GM18505 (cell line): ENCODE results near the gene SHROOM2.

Experiments
- ATAC-seq: cut with Tn5 transposase; IDR thresholded peaks from one replicate; pipeline ENCODE4 v1.9.1; 2021; ENCODE audit not compliant: unreplicated experiment
- POLR2A ChIP-seq: IDR thresholded peaks from 4 replicates; pipeline ENCODE4 v1.6.1; 2011; ENCODE audit warnings: borderline replicate concordance; ENCODE audit not compliant: insufficient read depth, insufficient read length; ENCODE audit errors: extremely low read depth

SHROOM2 gene, protein sequence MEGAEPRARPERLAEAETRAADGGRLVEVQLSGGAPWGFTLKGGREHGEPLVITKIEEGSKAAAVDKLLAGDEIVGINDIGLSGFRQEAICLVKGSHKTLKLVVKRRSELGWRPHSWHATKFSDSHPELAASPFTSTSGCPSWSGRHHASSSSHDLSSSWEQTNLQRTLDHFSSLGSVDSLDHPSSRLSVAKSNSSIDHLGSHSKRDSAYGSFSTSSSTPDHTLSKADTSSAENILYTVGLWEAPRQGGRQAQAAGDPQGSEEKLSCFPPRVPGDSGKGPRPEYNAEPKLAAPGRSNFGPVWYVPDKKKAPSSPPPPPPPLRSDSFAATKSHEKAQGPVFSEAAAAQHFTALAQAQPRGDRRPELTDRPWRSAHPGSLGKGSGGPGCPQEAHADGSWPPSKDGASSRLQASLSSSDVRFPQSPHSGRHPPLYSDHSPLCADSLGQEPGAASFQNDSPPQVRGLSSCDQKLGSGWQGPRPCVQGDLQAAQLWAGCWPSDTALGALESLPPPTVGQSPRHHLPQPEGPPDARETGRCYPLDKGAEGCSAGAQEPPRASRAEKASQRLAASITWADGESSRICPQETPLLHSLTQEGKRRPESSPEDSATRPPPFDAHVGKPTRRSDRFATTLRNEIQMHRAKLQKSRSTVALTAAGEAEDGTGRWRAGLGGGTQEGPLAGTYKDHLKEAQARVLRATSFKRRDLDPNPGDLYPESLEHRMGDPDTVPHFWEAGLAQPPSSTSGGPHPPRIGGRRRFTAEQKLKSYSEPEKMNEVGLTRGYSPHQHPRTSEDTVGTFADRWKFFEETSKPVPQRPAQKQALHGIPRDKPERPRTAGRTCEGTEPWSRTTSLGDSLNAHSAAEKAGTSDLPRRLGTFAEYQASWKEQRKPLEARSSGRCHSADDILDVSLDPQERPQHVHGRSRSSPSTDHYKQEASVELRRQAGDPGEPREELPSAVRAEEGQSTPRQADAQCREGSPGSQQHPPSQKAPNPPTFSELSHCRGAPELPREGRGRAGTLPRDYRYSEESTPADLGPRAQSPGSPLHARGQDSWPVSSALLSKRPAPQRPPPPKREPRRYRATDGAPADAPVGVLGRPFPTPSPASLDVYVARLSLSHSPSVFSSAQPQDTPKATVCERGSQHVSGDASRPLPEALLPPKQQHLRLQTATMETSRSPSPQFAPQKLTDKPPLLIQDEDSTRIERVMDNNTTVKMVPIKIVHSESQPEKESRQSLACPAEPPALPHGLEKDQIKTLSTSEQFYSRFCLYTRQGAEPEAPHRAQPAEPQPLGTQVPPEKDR (N-terminal part only)

DNA sequence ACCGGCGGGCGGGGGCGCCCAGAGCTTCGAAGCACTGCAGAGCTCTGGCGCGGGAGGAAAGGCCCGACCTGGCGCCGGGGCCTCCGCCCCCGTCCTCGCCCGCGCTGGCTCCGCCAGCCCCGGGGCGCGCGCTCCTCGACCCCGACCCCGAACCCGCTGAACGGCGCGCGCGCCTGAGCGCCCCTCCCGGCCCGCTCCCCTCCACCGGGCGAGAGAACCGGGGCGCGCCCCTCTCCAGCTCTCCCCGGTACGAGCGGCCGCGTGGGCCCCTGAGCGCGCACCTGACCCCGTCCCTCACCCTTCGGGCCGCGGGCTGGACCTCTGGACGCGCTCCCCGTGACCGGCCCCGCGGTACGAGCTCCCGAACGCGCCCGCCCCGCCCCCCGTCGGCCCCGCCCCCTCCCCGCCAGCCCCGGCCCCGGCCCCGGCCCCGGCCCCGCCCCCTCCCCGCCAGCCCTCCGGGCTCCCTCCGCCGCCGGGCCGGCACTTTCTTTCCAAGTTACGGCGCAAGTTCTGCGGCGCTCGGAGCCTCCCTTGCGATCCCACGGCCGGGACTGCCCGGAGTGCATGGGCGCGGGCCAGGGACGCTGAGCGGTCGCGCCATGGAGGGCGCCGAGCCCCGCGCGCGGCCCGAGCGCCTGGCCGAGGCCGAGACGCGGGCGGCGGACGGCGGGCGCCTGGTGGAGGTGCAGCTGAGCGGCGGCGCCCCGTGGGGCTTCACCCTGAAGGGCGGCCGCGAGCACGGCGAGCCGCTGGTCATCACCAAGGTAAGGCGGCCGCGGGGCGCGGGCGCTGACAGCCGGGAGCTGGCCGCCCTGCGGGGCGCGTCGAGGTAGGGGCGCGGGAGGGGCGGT, at the start of gene SHROOM2:
Gene SHROOM2, plus strand, starts transcription at position 486 of the 854 bp plus-strand sequence. Its CDS starts 117 bp downstream, at position 603.
- no peak for ATAC-seq
- no peak for TF ChIP-seq POLR2A

DNA sequence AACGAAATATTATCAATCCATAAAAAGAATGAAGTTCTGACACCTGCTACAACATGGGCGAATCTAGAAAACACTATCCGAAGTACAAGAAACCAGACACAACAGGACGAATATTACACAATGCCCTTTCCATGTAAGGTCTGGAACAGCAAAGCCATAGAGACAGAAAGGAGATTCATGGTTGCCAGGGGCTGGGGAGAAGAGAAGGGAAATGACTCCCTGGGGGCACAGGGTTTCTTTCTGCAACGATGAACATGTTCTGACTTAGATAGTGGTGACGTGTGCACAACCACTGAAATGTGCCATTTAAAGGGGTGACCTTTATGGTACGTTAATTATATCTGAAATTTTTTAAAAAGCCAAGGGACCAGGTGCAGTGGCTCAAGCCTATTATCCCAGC, 48.9 kb upstream of the SHROOM2 start:
- TF ChIP-seq POLR2A: no peak
- no peak for ATAC-seq

DNA sequence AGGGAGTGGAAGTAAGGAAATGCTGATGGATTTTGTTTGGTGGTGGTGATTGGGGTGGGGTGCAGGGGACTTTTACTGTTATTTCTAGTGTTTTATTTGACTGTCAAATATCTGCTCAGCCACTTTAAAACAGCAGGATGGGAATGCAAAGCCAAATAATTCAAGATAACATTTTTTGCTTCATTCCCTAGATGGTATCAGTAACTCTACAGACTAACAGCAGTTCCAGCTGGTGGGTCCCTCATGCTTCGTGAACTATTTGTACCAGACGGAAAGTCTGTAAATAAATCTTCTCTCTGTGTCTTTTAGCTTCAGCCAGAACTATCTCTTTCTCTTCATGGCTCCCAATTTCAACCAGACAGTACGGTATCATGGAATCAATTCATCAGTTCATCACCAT, 48.1 kb upstream of the SHROOM2 start:
- ATAC-seq: no peak
- no peak for TF ChIP-seq POLR2A

DNA sequence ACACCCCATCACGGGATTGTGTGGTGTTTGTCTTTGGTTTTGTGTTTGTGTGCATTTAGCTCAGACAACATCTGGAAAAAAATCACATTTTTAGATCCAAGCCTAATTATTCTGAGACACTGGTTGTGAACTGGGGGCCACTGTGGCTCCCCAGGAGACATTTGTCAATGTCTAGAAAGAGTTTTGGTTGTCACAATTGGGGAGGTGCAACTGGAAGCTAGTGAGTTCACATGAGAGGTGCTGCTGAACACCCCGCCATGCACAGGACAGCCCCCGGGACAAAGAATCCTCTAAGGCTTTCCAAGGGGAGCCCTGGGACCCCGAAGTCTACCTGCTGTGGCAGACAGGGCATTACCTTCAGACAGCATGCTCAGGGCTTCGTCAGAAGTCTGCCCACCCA, 47.1 kb upstream of the SHROOM2 start:
- no peak for ATAC-seq
- no peak for TF ChIP-seq POLR2A

DNA sequence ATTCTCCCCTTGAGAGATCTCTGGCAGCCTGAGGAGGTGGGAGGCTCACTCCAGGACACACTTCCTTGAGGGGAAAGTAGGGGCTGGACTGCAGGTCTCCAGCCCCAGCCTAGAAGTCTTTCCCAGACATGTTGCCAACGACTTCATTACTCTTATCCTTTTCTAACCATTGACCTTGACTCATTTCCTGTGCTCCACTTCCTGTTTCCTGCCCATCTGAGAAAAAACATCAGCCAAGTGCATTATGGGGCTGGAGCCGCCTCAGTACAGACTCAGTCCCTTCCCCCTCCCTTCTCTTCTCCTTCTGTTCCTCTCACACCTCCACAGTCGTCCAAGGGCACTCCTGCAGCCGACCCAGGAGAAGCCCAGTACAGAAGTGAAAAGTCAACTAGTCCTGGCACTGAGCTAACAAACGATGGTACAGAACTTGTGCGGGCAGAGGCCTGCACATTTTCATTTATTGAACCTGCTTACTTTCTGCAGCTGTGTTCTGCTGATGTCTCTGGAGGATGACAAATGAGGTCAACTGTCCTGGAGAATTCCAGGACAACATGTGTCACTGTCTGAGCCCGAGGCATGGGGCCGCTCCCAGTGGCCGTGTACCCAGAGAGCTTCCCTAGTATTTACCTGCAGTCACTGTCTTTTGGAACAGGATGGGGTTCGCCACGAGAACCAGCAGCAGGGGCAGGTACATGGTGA, 40.7 kb upstream of the SHROOM2 start:
- TF ChIP-seq POLR2A: no peak
- no peak for ATAC-seq

DNA sequence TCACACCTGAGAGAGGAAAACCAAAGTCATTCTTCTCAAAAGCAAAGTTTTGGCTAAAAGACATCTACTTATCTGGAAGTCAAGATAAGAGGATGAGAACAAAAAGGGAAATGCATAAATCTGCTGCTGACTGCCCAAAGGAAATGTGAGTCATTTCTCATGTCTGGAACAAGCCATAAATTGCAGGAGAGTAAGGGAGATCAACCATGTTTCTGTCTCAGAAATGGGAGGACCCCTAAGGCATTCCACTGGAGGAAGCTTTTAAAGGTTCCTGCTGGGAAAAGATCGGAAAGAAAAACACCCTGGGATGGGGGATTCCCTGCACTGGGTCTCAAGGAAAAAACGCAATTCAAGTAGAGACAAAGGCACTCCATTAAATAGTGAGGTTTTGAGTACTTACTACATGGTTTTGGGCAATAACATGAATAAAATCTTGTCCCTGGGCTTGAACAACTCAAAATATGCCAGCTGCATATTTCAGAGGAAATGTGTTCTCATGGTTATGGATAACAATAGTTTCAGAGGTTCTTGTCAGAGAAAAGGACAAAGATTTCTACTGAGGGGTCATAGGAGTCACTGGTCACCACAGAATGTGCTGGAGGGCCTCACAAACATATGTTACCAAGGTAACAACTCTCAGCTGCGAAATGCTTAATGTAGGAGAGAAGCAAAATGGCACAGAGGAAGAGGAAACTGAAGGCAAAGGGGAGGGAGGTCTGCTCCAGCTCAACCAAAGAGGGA, 39.9 kb upstream of the SHROOM2 start:
- no peak for ATAC-seq
- TF ChIP-seq POLR2A: no peak

DNA sequence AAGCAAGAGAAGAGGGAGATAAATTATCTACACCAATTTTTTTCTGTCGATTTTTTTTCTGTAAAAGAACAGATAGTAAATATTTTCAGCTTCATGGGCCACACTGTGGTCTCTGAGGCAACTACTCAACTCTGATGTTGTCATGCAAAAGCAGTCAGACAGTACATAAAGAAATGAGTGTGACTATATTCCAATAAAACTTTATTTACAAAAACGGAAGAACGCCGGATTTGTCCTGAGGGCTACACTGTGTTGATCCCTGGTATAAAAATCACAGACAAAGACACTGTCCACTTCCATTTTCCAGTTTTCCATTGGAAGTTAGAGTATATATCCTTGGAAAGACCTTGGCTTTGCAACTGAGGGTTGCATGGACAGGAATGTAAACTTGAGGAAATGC, 38.6 kb upstream of the SHROOM2 start:
- no peak for TF ChIP-seq POLR2A
- no peak for ATAC-seq

DNA sequence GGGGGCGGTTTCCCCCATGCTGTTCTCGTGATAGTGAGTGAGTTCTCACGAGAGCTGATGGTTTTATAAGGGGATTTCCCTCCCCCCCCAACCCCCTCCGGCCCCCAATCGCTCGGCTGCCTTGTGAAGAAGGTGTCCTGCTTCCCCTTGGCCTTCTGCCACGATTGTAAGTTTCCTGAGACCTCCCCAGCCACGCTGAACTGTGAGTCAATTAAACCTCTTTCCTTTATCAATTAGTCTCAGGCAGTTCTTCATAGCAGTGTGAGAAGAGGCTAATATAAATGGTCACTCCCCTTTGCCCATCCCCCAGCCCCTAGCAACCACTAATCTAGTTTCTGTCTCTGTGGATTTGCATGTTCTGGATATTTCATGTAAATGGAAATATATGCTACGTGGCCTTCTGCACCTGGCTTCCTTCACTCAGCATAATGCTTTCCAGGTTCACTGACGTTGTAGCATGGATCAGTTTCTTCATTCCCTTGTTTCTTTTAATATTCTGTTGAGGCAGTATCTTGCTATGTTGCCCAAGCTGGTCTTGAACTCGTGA, 37.0 kb upstream of the SHROOM2 start:
- no peak for ATAC-seq
- no peak for TF ChIP-seq POLR2A

DNA sequence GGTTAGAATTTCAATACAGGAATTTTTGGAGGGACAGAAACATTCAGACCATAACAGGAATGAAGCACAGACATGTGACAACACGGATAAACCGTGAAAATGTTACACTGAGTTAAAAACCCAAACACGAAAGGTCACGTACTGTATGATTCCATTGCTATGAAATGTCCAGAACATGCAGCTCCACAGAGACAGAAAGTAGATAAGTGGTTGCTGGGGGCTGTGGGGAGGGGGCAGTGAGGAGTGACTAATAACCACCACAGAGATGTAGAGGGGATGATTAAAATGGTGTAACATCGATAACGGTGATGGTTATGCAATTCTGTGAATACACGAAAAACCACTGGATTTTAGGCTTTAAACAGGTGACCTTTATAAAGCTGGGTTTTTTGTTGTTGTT, 28.9 kb upstream of the SHROOM2 start:
- no peak for ATAC-seq
- TF ChIP-seq POLR2A: no peak

DNA sequence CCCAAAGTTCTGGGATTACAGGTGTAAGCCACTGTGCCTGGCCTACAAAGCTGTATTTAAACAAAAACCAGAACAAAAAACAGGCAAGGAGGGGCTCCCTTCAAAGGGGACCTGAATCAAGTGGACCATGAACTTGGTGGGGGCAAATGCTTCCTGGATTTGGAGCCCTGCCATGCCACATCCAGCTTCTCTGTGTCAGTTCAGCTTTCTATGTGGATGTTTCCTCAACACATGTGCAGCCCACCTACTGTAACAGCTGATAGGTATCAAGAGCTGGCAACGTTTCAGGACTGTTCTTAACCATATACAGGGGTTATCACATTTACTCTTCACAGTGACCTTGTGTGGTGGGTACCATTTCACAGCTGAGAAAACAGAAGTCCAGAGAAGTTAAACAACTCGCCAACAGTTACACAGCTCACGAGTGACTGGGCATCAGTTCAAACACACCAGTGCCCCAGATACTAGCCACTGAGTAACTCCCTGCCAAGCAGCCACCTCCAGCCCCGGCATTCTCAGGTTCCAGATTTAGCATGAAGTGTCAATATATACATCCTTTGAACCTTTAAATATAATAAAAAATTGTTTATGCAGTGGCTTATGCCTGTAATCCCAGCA, 28.1 kb upstream of the SHROOM2 start:
- no peak for ATAC-seq
- no peak for TF ChIP-seq POLR2A

DNA sequence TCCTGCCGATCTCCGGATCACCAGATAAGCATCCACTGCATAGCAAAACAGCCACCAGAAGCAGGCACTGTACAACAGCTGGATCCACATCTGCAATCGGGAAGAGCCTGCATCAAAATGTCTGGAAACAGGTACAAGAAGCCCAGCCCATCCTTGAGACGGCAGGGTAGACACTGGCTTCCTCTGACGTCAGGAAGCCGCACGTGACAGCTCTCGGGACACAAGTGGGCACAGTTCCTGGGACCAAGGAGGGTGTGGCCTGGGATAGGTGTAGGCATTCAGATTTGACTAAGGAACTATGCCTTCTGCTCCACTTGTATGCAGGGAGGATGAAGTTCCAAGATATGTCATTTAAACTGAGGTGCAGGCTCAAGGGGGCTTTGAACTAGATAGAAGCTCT, 26.9 kb upstream of the SHROOM2 start:
- ATAC-seq: no peak
- no peak for TF ChIP-seq POLR2A

DNA sequence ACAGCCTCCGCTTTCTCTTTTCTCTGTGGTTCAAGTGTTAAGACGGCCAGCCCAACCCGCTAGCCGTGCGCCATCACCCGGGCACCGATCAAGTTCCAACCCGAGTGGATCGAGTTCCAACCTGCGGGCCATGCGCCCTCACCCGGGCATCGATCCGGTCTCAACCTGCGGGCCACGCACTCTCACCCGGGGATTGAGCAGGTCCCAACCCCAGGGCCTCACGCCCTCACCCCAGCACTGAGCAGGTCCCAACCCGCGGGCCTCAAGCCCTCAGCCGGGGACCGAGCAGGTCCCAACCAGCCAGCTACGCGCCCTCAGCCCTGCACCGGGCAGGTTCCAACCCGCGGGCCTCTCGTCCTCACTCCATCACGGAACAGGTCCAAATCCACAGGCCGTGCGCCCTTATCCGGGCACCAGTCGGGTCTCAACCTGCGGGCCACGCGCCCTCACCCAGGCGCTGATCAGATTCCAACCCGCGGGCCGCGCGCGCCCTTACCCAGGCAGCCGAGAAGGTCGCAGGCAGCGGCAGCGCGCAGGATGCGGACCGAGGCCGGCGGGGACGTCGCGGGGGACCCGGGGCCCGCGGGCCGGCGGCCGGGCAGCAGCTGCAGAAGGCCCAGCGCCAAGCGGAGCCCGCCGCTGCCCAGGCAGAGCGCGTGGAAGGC, 21.0 kb upstream of the SHROOM2 start:
- no peak for ATAC-seq

More for the DNA sequence above, 21.0 kb upstream of the SHROOM2 start:
- no peak for TF ChIP-seq POLR2A
